WTC11 (cell line): ENCODE measurements around the gene ASXL3. TPM values are rescaled to one million over a fixed set of nuclear protein-coding genes. Genes with fewer than 3 reads are reported as not detected.

Source experiments
- ATAC-seq: fragments of 200-7000 bp; cut with Tn5 transposase; 2 replicates; pipeline ENCODE4 v1.10.0; 2021; ENCODE audit warnings: mild to moderate bottlenecking, moderate library complexity
- CTCF ChIA-PET: fragments of 300-600 bp; sonication (Branson Sonifier 250); formaldehyde crosslinking; loops from one replicate; lab custom pipeline; 2021; ENCODE audit warnings: antibody characterized with exemption; lab: Charles Lee
- POLR2A ChIA-PET: fragments of 350-600 bp; sonication (Branson Sonifier 250); formaldehyde crosslinking; loops from one replicate; lab custom pipeline; 2021; ENCODE audit warnings: antibody characterized with exemption; lab: Charles Lee
- DNase-seq: peaks from one replicate; pipeline ENCODE4 v3.0.0; 2021; ENCODE audit warnings: low spot score
- H3K27ac Mint-ChIP-seq: 2 replicates; pipeline ENCODE4 v1.8.0; 2021; ENCODE audit warnings: mixed read lengths
- H3K27me3 Mint-ChIP-seq: 2 replicates; pipeline ENCODE4 v1.8.0; 2021; ENCODE audit warnings: low read depth, mild to moderate bottlenecking, moderate library complexity, mixed read lengths
- H3K36me3 Mint-ChIP-seq: 2 replicates; pipeline ENCODE4 v1.8.0; 2021; ENCODE audit warnings: mixed read lengths
- H3K4me1 Mint-ChIP-seq: 2 replicates; pipeline ENCODE4 v1.8.0; 2022; ENCODE audit warnings: mixed read lengths
- H3K4me3 Mint-ChIP-seq: 2 replicates; pipeline ENCODE4 v1.8.0; 2021; ENCODE audit warnings: mild to moderate bottlenecking, moderate library complexity, mixed read lengths
- H3K9me3 Mint-ChIP-seq: 2 replicates; pipeline ENCODE4 v1.8.0; 2021; ENCODE audit warnings: mixed read lengths
- CDX4 ChIP-seq: fragments of 250-450 bp; sonication (Bioruptor Pico); IDR thresholded peaks from 2 replicates; pipeline ENCODE4 v1.9.0; 2021; ENCODE audit warnings: moderate library complexity, mild to moderate bottlenecking, inconsistent platforms, borderline replicate concordance
- CREM ChIP-seq: sonication (generic); formaldehyde crosslinking; IDR thresholded peaks from 2 replicates; pipeline ENCODE4 v1.8.1; 2022; ENCODE audit warnings: mild to moderate bottlenecking, missing genetic modification reagents, moderate library complexity
- EMX1 ChIP-seq: fragments of 250-450 bp; sonication (Bioruptor Pico); IDR thresholded peaks from 2 replicates; pipeline ENCODE4 v1.8.0; 2021; ENCODE audit warnings: mild to moderate bottlenecking
- FOXK1 ChIP-seq: sonication (generic); formaldehyde crosslinking; IDR thresholded peaks from 2 replicates; pipeline ENCODE4 v1.8.0; 2022; ENCODE audit warnings: mild to moderate bottlenecking, moderate library complexity, missing genetic modification reagents
- GABPB1 ChIP-seq: sonication (generic); formaldehyde crosslinking; IDR thresholded peaks from 2 replicates; pipeline ENCODE4 v1.8.1; 2023; ENCODE audit warnings: mild to moderate bottlenecking, missing genetic modification reagents
- IRF2 ChIP-seq: sonication (generic); formaldehyde crosslinking; IDR thresholded peaks from 2 replicates; pipeline ENCODE4 v1.8.0; 2022; ENCODE audit warnings: low read depth, missing genetic modification reagents, borderline replicate concordance
- JUN ChIP-seq: sonication (generic); formaldehyde crosslinking; IDR thresholded peaks from 2 replicates; pipeline ENCODE4 v1.8.0; 2023; ENCODE audit warnings: mild to moderate bottlenecking, missing genetic modification reagents
- KAT7 ChIP-seq: sonication (generic); formaldehyde crosslinking; IDR thresholded peaks from 2 replicates; pipeline ENCODE4 v1.8.1; 2023; ENCODE audit warnings: missing genetic modification reagents, mild to moderate bottlenecking, borderline replicate concordance
- MLX ChIP-seq: sonication (generic); formaldehyde crosslinking; IDR thresholded peaks from 2 replicates; pipeline ENCODE4 v1.8.1; 2023; ENCODE audit warnings: mild to moderate bottlenecking, missing genetic modification reagents, moderate library complexity
- NR3C1 ChIP-seq: sonication (generic); formaldehyde crosslinking; conservative IDR thresholded peaks from 2 replicates; pipeline ENCODE4 v1.8.1; 2023; ENCODE audit warnings: low read depth, mild to moderate bottlenecking, missing genetic modification reagents
- OVOL2 ChIP-seq: fragments of 250-450 bp; sonication (Bioruptor Pico); IDR thresholded peaks from 2 replicates; pipeline ENCODE4 v1.9.0; 2021; ENCODE audit warnings: mild to moderate bottlenecking, borderline replicate concordance
- PRDM15 ChIP-seq: sonication (generic); formaldehyde crosslinking; IDR thresholded peaks from 2 replicates; pipeline ENCODE4 v1.8.0; 2022; ENCODE audit warnings: missing genetic modification reagents
- SMAD4 ChIP-seq: sonication (generic); formaldehyde crosslinking; IDR thresholded peaks from 2 replicates; pipeline ENCODE4 v1.8.0; 2022; ENCODE audit warnings: mild to moderate bottlenecking, missing genetic modification reagents
- TEAD4 ChIP-seq: sonication (generic); formaldehyde crosslinking; IDR thresholded peaks from 2 replicates; pipeline ENCODE4 v1.8.0; 2022; ENCODE audit warnings: mild to moderate bottlenecking, missing genetic modification reagents
- USF1 ChIP-seq: sonication (generic); formaldehyde crosslinking; IDR thresholded peaks from 2 replicates; pipeline ENCODE4 v1.8.0; 2022; ENCODE audit warnings: mild to moderate bottlenecking, missing genetic modification reagents
- ZNF138 ChIP-seq: sonication (generic); formaldehyde crosslinking; conservative IDR thresholded peaks from 2 replicates; pipeline ENCODE4 v1.8.1; 2022; ENCODE audit warnings: mild to moderate bottlenecking, moderate library complexity, missing genetic modification reagents
- ZNF232 ChIP-seq: sonication (generic); formaldehyde crosslinking; IDR thresholded peaks from 2 replicates; pipeline ENCODE4 v1.8.0; 2022; ENCODE audit warnings: mild to moderate bottlenecking, missing genetic modification reagents
- ZNF317 ChIP-seq: sonication (generic); formaldehyde crosslinking; IDR thresholded peaks from 2 replicates; pipeline ENCODE4 v1.8.1; 2023; ENCODE audit warnings: low read depth, mild to moderate bottlenecking, moderate library complexity, missing genetic modification reagents, borderline replicate concordance
- total RNA-seq: library from RNA; stranded (reverse); gene quantifications from 3 replicates; pipeline ENCODE4 v1.2.3, GENCODE V29; 2021

Gene ASXL3
- total RNA-seq, 1 experiment from 2014 or later = 0.35 TPM

DNA sequence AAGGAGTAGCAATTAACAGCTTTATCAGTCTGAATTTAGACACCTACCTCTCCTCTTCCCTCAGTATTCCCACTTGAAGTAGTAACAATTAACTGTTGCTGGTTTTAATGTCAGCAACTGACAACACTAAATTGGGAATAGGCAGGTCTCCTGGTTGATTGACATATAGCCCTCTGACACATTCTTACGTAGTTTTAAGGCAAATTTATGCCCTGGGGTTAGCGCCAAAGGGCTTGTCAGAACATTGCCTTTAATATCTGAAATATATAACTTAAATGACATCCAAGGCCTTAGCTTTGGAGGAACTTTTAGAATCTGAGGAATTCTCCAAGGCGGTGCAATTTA lies 7.4 kb downstream of the ASXL3 start:
- Mint-ChIP-seq H3K4me3 (no peak overlapping the region), H3K27me3 (peaks cover 6% of the 10 kb centered on the region; the same call in 1 of the 2 replicates), H3K4me1 (peaks cover 35% of the 10 kb centered on the region), H3K36me3 (peaks cover 8% of the 10 kb centered on the region), H3K27ac (no peak overlapping the region), H3K9me3 (peaks cover 14% of the 10 kb centered on the region)
- ATAC-seq = peak; percentile 59
- DNase-seq = no peak
- ChIA-PET CTCF (interaction anchor here (0.8 to 1.1 kb wide), 3 partner anchors 354 to 384 kb away, joined by 3 read pairs; no protein-coding TSS in a partner anchor), POLR2A (no interaction called here)
- TF ChIP-seq EMX1 (CRISPR knock-in tag) = no peak
- TF ChIP-seq, all 79 proteins: peak for 0

GRCh38 chr18:33588361-33588760 lies 10.3 kb downstream of the ASXL3 start:
- Mint-ChIP-seq H3K27ac (no peak overlapping the region), H3K27me3 (no peaks in the 10 kb centered on the region), H3K9me3 (peaks cover 14% of the 10 kb centered on the region), H3K4me3 (no peak overlapping the region), H3K4me1 (peaks cover 28% of the 10 kb centered on the region), H3K36me3 (peaks cover 8% of the 10 kb centered on the region)
- DNase-seq (no peak), ATAC-seq (no peak)
- TF ChIP-seq ZNF317 (CRISPR knock-in tag) = no peak
- TF ChIP-seq PRDM15 = no peak
- TF ChIP-seq ZNF138 (CRISPR knock-in tag) = no peak
- no peak for TF ChIP-seq SMAD4
- TF ChIP-seq FOXK1 (CRISPR knock-in tag) = no peak
- TF ChIP-seq IRF2 = no peak
- no peak for TF ChIP-seq MLX
- TF ChIP-seq KAT7 (CRISPR knock-in tag) = no peak
- no peak for TF ChIP-seq NR3C1 (CRISPR knock-in tag)
- TF ChIP-seq CREM (CRISPR knock-in tag) = no peak
- no peak for TF ChIP-seq OVOL2 (CRISPR knock-in tag)
- TF ChIP-seq JUN (CRISPR knock-in tag) = no peak
- TF ChIP-seq CDX4 (CRISPR knock-in tag) = no peak
- no peak for TF ChIP-seq TEAD4 (CRISPR knock-in tag)
- TF ChIP-seq GABPB1 = no peak
- TF ChIP-seq ZNF232 = no peak
- ChIA-PET CTCF (no interaction called here), POLR2A (no interaction called here)

GRCh38 chr18:33593261-33593660 lies 15.2 kb downstream of the ASXL3 start:
- ChIA-PET POLR2A (no interaction called here), CTCF (no interaction called here)
- TF ChIP-seq USF1 (CRISPR knock-in tag) = no peak
- no peak overlapping the region for H3K27ac Mint-ChIP-seq
- H3K4me3 Mint-ChIP-seq = no peak overlapping the region
- peak; percentile 26; the same call in 1 of the 2 replicates for ATAC-seq
- no peak for DNase-seq
- peaks cover 4% of the 10 kb centered on the region for H3K9me3 Mint-ChIP-seq
- H3K4me1 Mint-ChIP-seq = peaks cover 26% of the 10 kb centered on the region
- no peaks in the 10 kb centered on the region for H3K36me3 Mint-ChIP-seq
- no peaks in the 10 kb centered on the region for H3K27me3 Mint-ChIP-seq
